Activated CD4-positive, alpha-beta T cell treated with anti-CD3 and anti-CD28 coated beads, Interleukin-2, amount 50 U/mL, for 4 hours (primary cell): ENCODE measurements around the gene ACOX1.

ENCODE experiments used
- DNase-seq, 2 experiments: peaks; one replicate each; pipeline ENCODE4 v3.0.0-alpha.2; 2020

Gene ACOX1

GRCh38 chr17:75906143-75906884 is 72.7 kb downstream of the ACOX1 start:
- no peak for DNase-seq

- DNase-seq: peak; percentile 86 to 87
Measured at GRCh38 chr17:75904749-75905521, 74.0 kb downstream of the ACOX1 start, which contains the start of gene MRPL38. Gene MRPL38 (minus strand): TSS chr17:75904884. CDS start chr17:75904875, 9 bp downstream.

GRCh38 chr17:75902406-75902805 is 76.6 kb downstream of the ACOX1 start:
- no peak for DNase-seq

GRCh38 chr17:75901727-75902126 is 77.2 kb downstream of the ACOX1 start:
- DNase-seq: no peak

GRCh38 chr17:75900691-75901533 is 78.1 kb downstream of the ACOX1 start:
- no peak for DNase-seq

GRCh38 chr17:75899767-75900468 is 79.0 kb downstream of the ACOX1 start:
- no peak for DNase-seq

GRCh38 chr17:75899353-75899752 is 79.6 kb downstream of the ACOX1 start:
- no peak for DNase-seq

- DNase-seq: no peak
Measured at GRCh38 chr17:75898791-75899190, 80.2 kb downstream of the ACOX1 start.

- DNase-seq: no peak
Measured at GRCh38 chr17:75898065-75898464, 80.9 kb downstream of the ACOX1 start.

GRCh38 chr17:75897160-75898019 is 81.6 kb downstream of the ACOX1 start:
- no peak for DNase-seq

- peak; percentile 70 to 74 for DNase-seq
Measured at GRCh38 chr17:75896415-75897159, 82.4 kb downstream of the ACOX1 start, which contains the start of gene TRIM65. Gene TRIM65 (minus strand): TSS chr17:75896951. CDS start chr17:75896937, 14 bp downstream.

- DNase-seq: no peak
Measured at GRCh38 chr17:75895370-75896155, 83.4 kb downstream of the ACOX1 start.

GRCh38 chr17:75894049-75894733 is 84.8 kb downstream of the ACOX1 start:
- no peak for DNase-seq

GRCh38 chr17:75893305-75894048 is 85.5 kb downstream of the ACOX1 start:
- no peak for DNase-seq

GRCh38 chr17:75892556-75893224 is 86.3 kb downstream of the ACOX1 start:
- no peak for DNase-seq

GRCh38 chr17:75891605-75892555 is 87.1 kb downstream of the ACOX1 start:
- no peak for DNase-seq
